H1 (cell line): ENCODE measurements around the gene FOXF2. TPM values are rescaled to one million over a fixed set of nuclear protein-coding genes. Genes with fewer than 3 reads are reported as not detected.
A peak's percentile ranks its signal among the peaks of the same experiment; 100 is the strongest.

Source experiments
- GABPA ChIP-seq: IDR thresholded peaks from 2 replicates; pipeline ENCODE4 v1.6.1; 2011; ENCODE audit warnings: mild to moderate bottlenecking, low read length, moderate library complexity, borderline replicate concordance; ENCODE audit not compliant: insufficient read depth
- RNF2 ChIP-seq: fragments of 200-900, 300-1000 bp; sonication (generic); IDR thresholded peaks from 2 replicates; pipeline ENCODE4 v1.7.1; 2016; ENCODE audit warnings: borderline replicate concordance, low read depth, mild to moderate bottlenecking, antibody characterized with exemption, low read length; ENCODE audit not compliant: poor library complexity, severe bottlenecking; ENCODE audit errors: missing control alignments
- polyA plus RNA-seq, 7 experiments: library from polyadenylated mRNA; depleted of rRNA in 3 of 7; stranded (reverse) in 5 of 7; unstranded in 2 of 7; fragments of >200 nt in 5 of 7; fragments of 200-250 nt in 2 of 7; gene quantifications; 1 replicate in 5 of 7; 2 replicates in 1 of 7; 4 replicates in 1 of 7; pipeline versions ENCODE4 v1.2.1 to v1.2.3, GENCODE V29; 2011 to 2013; ENCODE audit warnings: missing spikeins in 2 of 7, mixed read lengths in 2 of 7
- total RNA-seq: library from RNA; stranded (reverse); fragmentation: NEBNext Ultra II Directional; extraction: Animal tissue kit (Norgen Biotek cat#: 25700); gene quantifications from 2 replicates; pipeline ENCODE4 v1.2.1, GENCODE V29; 2021

Gene FOXF2
- total and polyA plus RNA-seq, 2 of the 8 experiments (the other 6 are each of a cell fraction or from before 2014, with no cell fraction given): 0.05 TPM; not detected in 1

DNA sequence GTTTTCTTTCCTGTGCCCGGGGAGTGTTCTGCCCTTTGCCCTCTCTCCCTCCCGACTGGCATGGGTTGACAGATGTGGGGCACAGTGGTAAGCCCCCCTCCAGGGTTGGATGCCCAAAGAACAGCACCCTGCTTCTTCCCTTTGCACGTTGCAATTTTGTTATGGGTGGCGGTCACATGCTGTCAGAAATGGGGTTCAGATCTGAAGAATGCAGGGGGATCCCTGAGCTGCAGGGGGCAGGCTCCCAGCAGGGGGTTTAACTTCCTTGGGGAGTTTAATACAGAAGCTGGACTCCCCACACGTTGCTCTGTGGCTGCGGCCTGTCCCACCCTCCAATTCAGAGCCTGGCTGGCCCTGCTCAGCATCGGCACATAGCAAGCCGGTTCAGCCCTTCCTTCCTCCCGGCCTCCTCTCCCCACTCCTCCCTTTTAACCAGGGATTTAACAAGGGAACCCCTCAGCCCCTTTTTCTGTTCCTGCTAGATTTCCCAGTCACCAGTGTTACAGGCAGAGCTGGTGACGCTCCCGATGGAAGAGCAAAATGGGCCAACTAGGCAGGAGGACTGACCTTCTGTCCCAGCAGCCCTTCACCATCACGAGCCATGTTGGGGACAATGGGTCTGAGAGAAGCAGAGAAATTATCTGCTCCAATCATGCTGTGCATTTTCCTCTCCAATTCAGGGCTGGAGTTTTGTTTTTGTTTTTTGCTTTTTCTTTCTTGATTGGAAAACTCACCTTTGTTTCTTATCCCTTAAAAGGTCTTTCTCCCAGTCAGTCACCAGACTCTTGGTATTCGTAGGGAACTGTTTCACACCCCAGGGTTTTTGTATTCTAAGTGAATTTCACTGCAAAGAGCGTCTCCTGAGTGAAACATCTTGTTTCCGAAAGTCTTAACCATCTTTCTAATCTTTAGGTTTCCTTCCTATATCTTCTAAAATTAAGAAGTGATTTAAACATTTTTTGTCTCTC, 6.8 kb downstream of the FOXF2 start (continued):
- TF ChIP-seq RNF2 (peak; percentile 92), GABPA (no peak)
